Measurements from ENCODE around the gene CD164. TPM values are rescaled to one million over a fixed set of nuclear protein-coding genes. Genes with fewer than 3 reads are reported as not detected.
A peak's percentile ranks its signal among the peaks of the same experiment; 100 is the strongest.

Gene CD164
- total RNA-seq, 4 donors from 2014 or later = 119 to 175 (median 129) TPM

- H3K9me3 ChIP-seq = no peaks in the 10 kb centered on the region
- H3K4me3 ChIP-seq = no peak overlapping the region
- H3K27ac ChIP-seq = no peak overlapping the region
- H3K36me3 ChIP-seq = peaks cover 0 to 4% (median 0%) of the 10 kb centered on the region in 3 donors
- no peaks in the 10 kb centered on the region for H3K4me1 ChIP-seq
- no peak for DNase-seq (ENCODE audit: low spot score in 2 of 2)
- WGBS, 2 donors = 92 to 93% methylated on average over 12 of the region's 12 CpGs
- TF ChIP-seq EP300 (IDR thresholded peaks at IDR 0.05) = no peak
- no peak for TF ChIP-seq CTCF (IDR thresholded peaks at IDR 0.05)
- no peak for TF ChIP-seq POLR2A (IDR thresholded peaks at IDR 0.05)
- H3K27me3 ChIP-seq = no peaks in the 10 kb centered on the region
Observed at GRCh38 chr6:109396046-109396718, 13.9 kb upstream of the CD164 start.

DNA sequence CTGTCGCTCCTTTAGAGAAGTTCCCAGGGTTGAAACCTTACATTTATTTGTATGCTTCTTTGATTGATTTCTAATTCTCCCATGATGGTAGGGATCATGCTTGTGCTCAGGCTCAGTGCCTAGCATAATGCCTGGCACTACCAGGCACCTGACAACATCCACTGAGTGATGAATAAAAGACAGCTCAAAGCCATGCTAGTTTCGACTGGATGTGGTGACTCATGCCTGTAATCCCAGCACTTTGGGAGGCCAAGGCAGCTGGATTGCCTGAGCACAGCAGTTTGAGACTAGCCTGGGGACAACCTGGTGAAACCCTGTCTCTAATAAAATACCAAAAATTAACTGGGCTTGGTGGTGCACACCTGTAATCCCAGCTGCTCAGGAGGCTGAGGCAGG lies 11.6 kb upstream of the CD164 start:
- WGBS, 2 donors = 81 to 90% methylated on average over 2 of the region's 2 CpGs
- Histone ChIP-seq H3K36me3 (no peaks in the 10 kb centered on the region), H3K4me1 (peaks cover 0 to 7% (median 0%) of the 10 kb centered on the region in 4 donors), H3K4me3 (no peak overlapping the region), H3K27me3 (no peaks in the 10 kb centered on the region), H3K27ac (no peak overlapping the region), H3K9me3 (no peaks in the 10 kb centered on the region)
- no peak for DNase-seq (ENCODE audit: low spot score in 2 of 2)
- TF ChIP-seq EP300 (IDR thresholded peaks at IDR 0.05) = no peak
- no peak for TF ChIP-seq POLR2A (IDR thresholded peaks at IDR 0.05)
- no peak for TF ChIP-seq CTCF (IDR thresholded peaks at IDR 0.05)

GRCh38 chr6:109393157-109393885 lies 11.1 kb upstream of the CD164 start:
- TF ChIP-seq EP300 (IDR thresholded peaks at IDR 0.05) (no peak), CTCF (IDR thresholded peaks at IDR 0.05) (no peak), POLR2A (IDR thresholded peaks at IDR 0.05) (no peak)
- H3K4me1 ChIP-seq = peaks cover 0 to 7% (median 0%) of the 10 kb centered on the region in 4 donors
- H3K9me3 ChIP-seq = no peaks in the 10 kb centered on the region
- 84 to 88% methylated on average over 5 of the region's 5 CpGs for WGBS, 2 donors
- no peak overlapping the region for H3K4me3 ChIP-seq
- H3K27me3 ChIP-seq = no peaks in the 10 kb centered on the region
- DNase-seq (ENCODE audit: low spot score in 2 of 2) = no peak
- no peaks in the 10 kb centered on the region for H3K36me3 ChIP-seq
- no peak overlapping the region for H3K27ac ChIP-seq

GRCh38 chr6:109389650-109390274 lies 7.5 kb upstream of the CD164 start:
- TF ChIP-seq EP300 (IDR thresholded peaks at IDR 0.05) = no peak
- TF ChIP-seq CTCF (IDR thresholded peaks at IDR 0.05) = no peak
- no peak for TF ChIP-seq POLR2A (IDR thresholded peaks at IDR 0.05)
- peak overlapping the region in 1 of 4 donors; percentile 5 for H3K27ac ChIP-seq

GRCh38 chr6:109388265-109388664 lies 6.0 kb upstream of the CD164 start:
- DNase-seq (ENCODE audit: low spot score in 2 of 2) = no peak
- H3K4me3 ChIP-seq = no peak overlapping the region

More at GRCh38 chr6:109389650-109390274, 7.5 kb upstream of the CD164 start:
- Histone ChIP-seq H3K9me3 (no peaks in the 10 kb centered on the region), H3K4me3 (no peak overlapping the region), H3K36me3 (no peaks in the 10 kb centered on the region), H3K4me1 (peaks cover 0 to 12% (median 0%) of the 10 kb centered on the region in 4 donors), H3K27me3 (no peaks in the 10 kb centered on the region)
- no peak for DNase-seq (ENCODE audit: low spot score in 2 of 2)
- WGBS, 2 donors = 58 to 67% methylated on average over 6 of the region's 6 CpGs

More at GRCh38 chr6:109388265-109388664, 6.0 kb upstream of the CD164 start:
- no peaks in the 10 kb centered on the region for H3K9me3 ChIP-seq
- peaks cover 0 to 26% (median 4%) of the 10 kb centered on the region in 4 donors for H3K4me1 ChIP-seq
- H3K27me3 ChIP-seq = no peaks in the 10 kb centered on the region
- H3K27ac ChIP-seq = no peak overlapping the region
- 86 to 93% methylated on average over 1 of the region's 1 CpG for WGBS, 2 donors
- no peaks in the 10 kb centered on the region for H3K36me3 ChIP-seq
- TF ChIP-seq CTCF (IDR thresholded peaks at IDR 0.05) = no peak
- no peak for TF ChIP-seq EP300 (IDR thresholded peaks at IDR 0.05)
- TF ChIP-seq POLR2A (IDR thresholded peaks at IDR 0.05) = no peak

All from tibial nerve (tissue), 4 donors.